Small intestine (tissue), 7 donors: ENCODE measurements around the gene PRXL2A. TPM values are rescaled to one million over a fixed set of nuclear protein-coding genes. Genes with fewer than 3 reads are reported as not detected.

Experiments used
- DNase-seq, 2 donors: peaks; one replicate each; pipeline versions ENCODE4 v3.0.0 to v3.0.0-alpha.2; 2013
- FAIRE-seq: peaks from 2 replicates; lab custom pipeline; 2012; peaks lifted over from hg19 to GRCh38; lab: Jason Lieb, UNC
- H3K27ac ChIP-seq, 3 donors: one replicate each; pipeline ENCODE4 v1.5.1; 2013; ENCODE audit warnings: low read length in 2 of 3, mild to moderate bottlenecking in 2 of 3, control low read depth in 1 of 3, inconsistent platforms in 1 of 3, low read depth in 1 of 3, moderate library complexity in 1 of 3
- H3K27me3 ChIP-seq, 3 donors: one replicate each; pipeline ENCODE4 v1.6.1; 2013; ENCODE audit warnings: low read length in 3 of 3, inconsistent platforms in 1 of 3; ENCODE audit not compliant: control insufficient read depth in 3 of 3, insufficient read depth in 3 of 3
- H3K36me3 ChIP-seq, 3 donors: one replicate each; pipeline ENCODE4 v1.6.1; 2013; ENCODE audit warnings: low read length in 3 of 3, inconsistent platforms in 1 of 3, low read depth in 1 of 3, mild to moderate bottlenecking in 1 of 3, moderate library complexity in 1 of 3; ENCODE audit not compliant: control insufficient read depth in 3 of 3, insufficient read depth in 2 of 3
- H3K4me1 ChIP-seq, 3 donors: one replicate each; pipeline ENCODE4 v1.6.1; 2013; ENCODE audit warnings: low read length in 2 of 3, inconsistent platforms in 1 of 3, low read depth in 1 of 3, mild to moderate bottlenecking in 1 of 3, moderate library complexity in 1 of 3; ENCODE audit not compliant: control insufficient read depth in 3 of 3, insufficient read depth in 2 of 3
- H3K4me3 ChIP-seq, 3 donors: one replicate each; pipeline ENCODE4 v1.5.1; 2013; ENCODE audit warnings: low read length in 3 of 3, control low read depth in 1 of 3, inconsistent platforms in 1 of 3, low read depth in 1 of 3, mild to moderate bottlenecking in 1 of 3, moderate library complexity in 1 of 3
- H3K9me3 ChIP-seq, 2 donors: one replicate each; pipeline ENCODE4 v1.6.1; 2013; ENCODE audit warnings: low read depth in 1 of 2, low read length in 1 of 2; ENCODE audit not compliant: control insufficient read depth in 2 of 2, insufficient read depth in 1 of 2
- WGBS, 3 donors: extraction: QIAGEN DNeasy Blood & Tissue Kit; methylation state at CpG; one replicate each; pipeline ENCODE4 v1.1.7; 2013; 5-methylcytosine and 5-hydroxymethylcytosine counted together
- polyA plus RNA-seq, 4 donors: library from polyadenylated mRNA; stranded (reverse) in 3 of 4; unstranded in 1 of 4; fragments of 200-250 nt in 3 of 4; fragments of 120-200 nt in 1 of 4; gene quantifications; one replicate each; pipeline versions ENCODE4 v1.2.1 to v1.2.3, GENCODE V29; 2013
- donor health status: healthy with polysubstance abuse.
- donor health status: control.
- donor health status: control.
- donor health status: Bipolar disorder and iron deficiency.
- donor health status: healthy.

PRXL2A gene
- polyA plus RNA-seq, 4 donors = 40.9 to 144 (median 56.9) TPM

DNA sequence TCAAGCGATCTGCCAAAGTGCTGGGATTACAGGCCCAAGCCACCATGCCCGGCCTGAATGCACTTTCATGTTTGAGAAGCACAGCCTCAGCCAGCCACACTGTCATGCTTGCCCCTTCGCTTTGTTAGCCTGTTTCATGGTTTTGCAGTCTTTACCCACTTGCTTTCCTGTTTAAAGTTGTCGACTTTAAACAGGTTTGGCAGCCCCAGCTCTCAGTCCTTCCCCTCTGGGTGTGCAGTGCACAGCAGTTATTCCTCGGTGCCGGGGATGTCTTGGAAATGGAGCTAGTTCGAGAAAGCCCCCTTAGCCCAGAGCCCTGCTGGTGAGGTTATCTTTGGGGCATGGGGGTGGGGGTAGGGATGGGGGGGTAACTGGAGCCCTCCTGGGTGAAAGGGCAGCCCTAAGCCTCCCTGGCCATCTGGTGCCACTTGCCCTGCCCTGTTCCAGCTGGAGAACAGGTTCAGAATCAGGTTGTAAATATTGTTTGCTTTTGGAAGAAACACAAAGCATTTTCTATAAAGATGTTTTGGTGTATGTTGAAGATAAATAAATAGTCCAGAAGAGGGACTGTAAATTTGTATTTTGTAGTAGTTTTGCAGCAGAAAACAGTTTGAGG, 60.6 kb downstream of the PRXL2A start:
- Histone ChIP-seq H3K4me1 (peaks cover 2 to 31% (median 27%) of the 10 kb centered on the region in 3 donors), H3K4me3 (no peak overlapping the region), H3K27me3 (no peaks in the 10 kb centered on the region), H3K9me3 (no peaks in the 10 kb centered on the region), H3K27ac (peak overlapping the region in 2 of 3 donors; percentile 2 to 84), H3K36me3 (peaks cover 0 to 53% (median 3%) of the 10 kb centered on the region in 3 donors)
- FAIRE-seq (no peak), DNase-seq (no peak)
- WGBS, 3 donors = 44 to 60% (median 44%) methylated on average over 7 of the region's 7 CpGs

DNA sequence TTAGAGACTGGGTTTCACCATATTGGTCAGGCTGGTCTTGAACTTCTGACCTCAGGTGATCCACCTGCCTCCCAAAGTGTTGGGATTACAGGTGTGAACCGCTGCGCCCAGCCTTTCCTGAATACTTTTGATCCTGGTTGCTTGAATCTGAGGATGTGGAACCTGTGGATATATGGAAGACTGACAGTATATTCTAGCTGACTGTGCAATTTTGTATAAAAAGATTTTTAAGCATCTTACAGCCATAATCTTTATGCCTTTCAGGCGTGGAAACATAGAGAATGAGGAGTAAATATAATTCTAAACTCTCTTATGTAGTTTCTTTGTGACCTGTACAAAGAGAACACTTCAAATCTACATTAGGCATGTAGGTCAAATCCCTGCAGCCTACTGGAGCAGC, 61.9 kb downstream of the PRXL2A start:
- no peak overlapping the region for H3K27ac ChIP-seq
- WGBS, 3 donors = 93 to 98% (median 93%) methylated on average over 3 of the region's 3 CpGs
- H3K4me3 ChIP-seq = no peak overlapping the region
- no peaks in the 10 kb centered on the region for H3K9me3 ChIP-seq
- DNase-seq = no peak
- no peak for FAIRE-seq
- peaks cover 2 to 21% (median 18%) of the 10 kb centered on the region in 3 donors for H3K4me1 ChIP-seq
- H3K27me3 ChIP-seq = no peaks in the 10 kb centered on the region
- H3K36me3 ChIP-seq = peaks cover 0 to 50% (median 4%) of the 10 kb centered on the region in 3 donors

DNA sequence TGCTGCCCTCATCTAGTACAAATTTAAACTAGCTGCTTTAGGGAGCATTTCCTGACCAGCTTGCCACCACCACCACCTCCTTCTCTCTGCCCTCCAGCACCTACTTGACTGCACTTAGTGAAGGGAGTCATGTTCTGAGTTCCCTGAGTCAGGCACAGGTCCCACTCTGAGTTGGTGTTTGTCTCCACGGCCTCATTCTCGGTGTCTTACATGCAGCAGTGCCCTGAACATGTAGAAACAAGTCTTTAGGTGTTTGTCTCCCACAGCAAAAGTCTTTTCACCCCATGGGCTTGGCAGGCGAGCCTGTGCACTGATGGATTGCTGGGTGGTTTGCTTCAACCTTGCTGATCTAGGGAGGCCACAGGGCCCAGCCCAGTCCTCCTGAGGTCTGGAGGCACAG, 62.6 kb downstream of the PRXL2A start:
- FAIRE-seq = no peak
- no peak for DNase-seq

DNA sequence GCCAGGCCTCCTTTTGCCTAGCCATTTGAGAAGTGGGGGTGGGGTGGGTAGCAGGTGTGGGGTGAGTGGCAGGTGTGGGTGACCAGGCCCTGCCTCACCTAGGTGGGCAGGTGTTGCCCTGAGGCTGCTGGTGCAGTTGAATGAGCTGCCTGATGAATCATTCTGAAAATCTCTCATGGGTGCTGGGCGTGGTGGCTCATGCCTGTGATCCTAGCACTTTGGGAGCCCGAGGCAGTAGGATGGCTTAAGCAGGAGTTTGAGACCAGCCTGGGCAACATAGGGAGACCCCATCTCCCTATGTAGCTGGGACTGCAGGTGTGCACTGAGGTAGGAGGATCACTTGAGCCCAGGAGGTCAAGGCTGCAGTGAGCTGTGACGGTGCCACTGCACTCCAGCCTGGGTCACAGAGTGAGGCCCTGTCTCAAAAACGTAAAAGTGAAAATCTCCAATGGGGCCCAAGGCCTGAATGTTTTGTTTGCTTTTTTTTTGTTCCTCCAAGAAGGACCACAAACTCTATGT, 63.4 kb downstream of the PRXL2A start:
- Histone ChIP-seq H3K27me3 (no peaks in the 10 kb centered on the region), H3K36me3 (peaks cover 0 to 58% (median 4%) of the 10 kb centered on the region in 3 donors), H3K4me1 (peaks cover 2 to 13% (median 10%) of the 10 kb centered on the region in 3 donors), H3K4me3 (no peak overlapping the region), H3K9me3 (peaks cover 0 to 3% of the 10 kb centered on the region in 2 donors), H3K27ac (peak overlapping the region in 1 of 3 donors; percentile 43)
- 24 to 55% (median 28%) methylated on average over 4 of the region's 4 CpGs for WGBS, 3 donors
- DNase-seq (no peak), FAIRE-seq (no peak)

More for the DNA sequence above, 62.6 kb downstream of the PRXL2A start:
- Histone ChIP-seq H3K27ac (peak overlapping the region in 1 of 3 donors; percentile 29), H3K36me3 (peaks cover 0 to 52% (median 4%) of the 10 kb centered on the region in 3 donors), H3K4me3 (no peak overlapping the region), H3K27me3 (no peaks in the 10 kb centered on the region), H3K9me3 (no peaks in the 10 kb centered on the region), H3K4me1 (peaks cover 2 to 16% (median 12%) of the 10 kb centered on the region in 3 donors)
- 78 to 89% (median 81%) methylated on average over 3 of the region's 3 CpGs for WGBS, 3 donors

DNA sequence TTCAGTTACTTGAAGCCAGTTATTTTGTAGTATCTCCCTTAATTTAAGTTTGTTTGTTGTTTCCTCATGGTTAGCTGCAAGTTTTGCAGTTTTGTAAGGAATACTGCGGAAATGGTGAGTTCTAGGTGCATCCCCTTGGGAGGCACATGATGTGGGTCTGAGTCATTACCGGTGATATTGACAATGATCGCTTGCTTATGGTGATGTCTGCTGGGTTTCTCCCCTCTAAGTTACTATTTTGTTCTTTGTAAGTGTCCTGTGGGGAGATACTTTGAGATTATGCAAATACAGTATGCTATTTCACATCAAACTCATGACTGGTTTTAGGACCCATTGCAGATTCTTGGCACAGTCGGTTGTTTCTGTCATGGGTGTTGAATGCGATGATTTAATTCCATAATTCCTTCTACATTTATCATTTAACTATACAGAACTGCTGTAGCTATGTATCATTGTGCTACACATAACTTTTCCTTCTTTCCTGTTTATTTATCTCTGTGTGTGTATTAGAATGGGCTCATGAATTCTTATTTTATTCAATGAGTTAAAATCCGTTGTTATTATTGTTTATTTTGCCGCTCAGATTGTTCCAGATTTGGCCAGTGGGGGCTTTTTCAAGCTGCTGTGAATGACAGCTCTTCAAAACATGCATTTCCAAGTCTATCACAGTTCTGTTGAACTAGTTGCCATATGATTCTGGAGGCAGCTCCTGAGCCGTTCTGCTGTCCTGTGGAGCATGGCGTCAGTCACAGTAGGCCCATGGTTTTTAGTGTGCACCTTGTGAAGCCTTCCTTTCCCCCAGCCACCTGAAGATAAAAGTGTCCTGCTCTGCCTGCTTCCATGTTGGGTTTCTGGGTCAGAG, 64.1 kb downstream of the PRXL2A start:
- DNase-seq (no peak), FAIRE-seq (no peak)
- Histone ChIP-seq H3K9me3 (peaks cover 0 to 7% of the 10 kb centered on the region in 2 donors), H3K4me3 (no peak overlapping the region), H3K27me3 (no peaks in the 10 kb centered on the region), H3K27ac (no peak overlapping the region), H3K4me1 (peaks cover 2 to 12% (median 5%) of the 10 kb centered on the region in 3 donors), H3K36me3 (peaks cover 0 to 61% (median 4%) of the 10 kb centered on the region in 3 donors)
- WGBS, 3 donors = 59 to 79% (median 65%) methylated on average over 9 of the region's 9 CpGs

DNA sequence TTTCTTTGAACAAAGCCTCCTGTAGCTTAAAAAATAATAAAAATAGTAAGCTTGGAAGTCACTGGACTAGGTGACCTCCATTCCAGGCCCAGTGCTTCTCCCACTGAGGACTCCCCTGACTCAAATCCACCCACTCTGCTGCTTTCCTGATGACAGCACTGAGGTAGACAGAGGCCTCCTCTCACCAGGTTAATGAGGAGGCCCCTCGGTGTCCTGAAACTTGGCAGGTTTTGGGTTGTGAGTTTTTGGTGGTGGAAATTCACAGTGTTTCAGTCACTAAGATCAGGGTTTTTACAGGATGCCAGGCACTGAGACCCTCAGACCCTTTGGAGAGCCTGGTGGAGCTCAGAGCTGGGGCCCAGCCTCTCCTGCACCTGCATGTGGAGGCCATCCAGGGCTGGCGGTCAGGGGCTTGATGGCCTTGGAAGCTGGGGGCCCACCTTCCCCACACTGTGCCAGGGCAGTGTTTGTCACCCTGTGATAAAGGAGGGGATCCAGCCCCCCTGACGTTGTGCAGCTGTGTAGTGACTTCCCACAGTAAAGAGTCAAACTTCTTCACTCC, 64.8 kb downstream of the PRXL2A start:
- no peaks in the 10 kb centered on the region for H3K27me3 ChIP-seq
- WGBS, 3 donors = 61 to 74% (median 67%) methylated on average over 3 of the region's 3 CpGs
- H3K4me3 ChIP-seq = no peak overlapping the region
- peaks cover 0 to 59% (median 4%) of the 10 kb centered on the region in 3 donors for H3K36me3 ChIP-seq
- peaks cover 2 to 7% (median 3%) of the 10 kb centered on the region in 3 donors for H3K4me1 ChIP-seq
- H3K27ac ChIP-seq = no peak overlapping the region
- no peak for DNase-seq
- H3K9me3 ChIP-seq = peaks cover 0 to 11% of the 10 kb centered on the region in 2 donors
- FAIRE-seq = no peak

DNA sequence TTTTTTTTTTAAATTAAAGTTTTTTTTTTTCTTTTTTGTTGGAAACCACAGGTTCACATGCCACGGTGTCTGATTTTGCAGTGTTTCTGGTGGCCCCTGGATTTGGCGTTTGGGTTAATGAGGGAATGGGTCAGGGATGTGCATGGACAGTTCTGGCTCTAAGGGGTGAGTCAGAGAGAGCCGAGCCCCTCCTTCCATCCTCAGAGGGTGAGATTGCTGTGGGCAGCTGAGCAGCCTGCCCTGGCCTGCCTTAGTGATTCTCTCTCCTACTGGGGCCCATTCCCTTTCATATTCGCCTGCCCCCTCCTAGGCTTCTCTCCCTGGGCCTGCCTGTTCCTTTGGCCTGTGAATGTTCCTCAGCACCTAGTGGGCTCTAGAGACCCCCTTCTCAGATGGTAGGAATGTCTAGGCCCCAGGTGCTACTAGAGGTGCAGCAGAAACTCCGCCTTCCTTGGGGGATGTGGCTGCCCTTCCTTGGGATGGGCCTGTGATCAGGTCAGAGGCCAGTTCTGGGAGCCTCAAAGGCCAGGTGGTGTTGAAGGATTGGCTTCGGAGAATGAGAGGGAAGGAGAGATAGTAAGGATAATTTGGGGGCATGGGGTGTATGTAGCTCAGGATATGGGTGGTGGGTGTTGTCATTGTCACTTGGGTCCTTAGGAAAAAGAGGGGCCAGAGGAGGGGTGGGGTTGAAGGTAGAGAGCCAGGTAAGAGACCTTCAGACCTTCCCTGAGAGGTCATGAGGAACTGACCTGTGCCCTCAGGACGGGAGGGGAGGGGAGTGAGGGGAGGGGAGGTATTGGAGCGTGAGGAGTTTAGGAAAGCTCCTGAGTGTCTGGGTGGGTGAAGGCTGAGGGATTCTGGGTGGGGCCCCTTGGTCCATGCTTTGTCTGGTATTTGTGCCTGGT, 65.6 kb downstream of the PRXL2A start:
- Histone ChIP-seq H3K27me3 (no peaks in the 10 kb centered on the region), H3K27ac (no peak overlapping the region), H3K36me3 (peaks cover 0 to 55% (median 4%) of the 10 kb centered on the region in 3 donors), H3K4me1 (peaks cover 2 to 5% (median 3%) of the 10 kb centered on the region in 3 donors), H3K9me3 (peaks cover 0 to 16% of the 10 kb centered on the region in 2 donors), H3K4me3 (no peak overlapping the region)
- FAIRE-seq = no peak
- no peak for DNase-seq
- WGBS, 3 donors = 66 to 81% (median 77%) methylated on average over 8 of the region's 8 CpGs
